H1 (cell line): Measurements from ENCODE around the gene AGPAT3. TPM values are rescaled to one million over a fixed set of nuclear protein-coding genes. Genes with fewer than 3 reads are reported as not detected.

ENCODE experiments used
- CTCF ChIA-PET: fragments of 300-600 bp; sonication (Branson Sonifier 250); formaldehyde crosslinking; loops from one replicate; lab custom pipeline; 2021; ENCODE audit not compliant: partially characterized antibody; lab: Charles Lee
- POLR2A ChIA-PET: fragments of 300-600 bp; sonication (Branson Sonifier 250); formaldehyde crosslinking; loops from one replicate; lab custom pipeline; 2021; ENCODE audit warnings: inconsistent platforms; ENCODE audit not compliant: partially characterized antibody; lab: Charles Lee
- DNase-seq, 2 experiments: peaks; one replicate each; pipeline versions ENCODE4 v3.0.0 to v3.0.0-alpha.2; 2010 to 2022; ENCODE audit warnings: low spot score in 2 of 2, low read depth in 1 of 2, mixed read lengths in 1 of 2
- FAIRE-seq: peaks from 2 replicates; lab custom pipeline; 2011; peaks lifted over from hg19 to GRCh38; lab: Jason Lieb, UNC
- H2AFZ ChIP-seq: 2 replicates; pipeline ENCODE4 v1.8.1; 2012; ENCODE audit warnings: low read length, inconsistent platforms
- H2AK5ac ChIP-seq: 2 replicates; pipeline ENCODE4 v1.6.1; 2013; ENCODE audit warnings: low read depth, low read length
- H2BK120ac ChIP-seq: replicated peaks from 2 replicates; pipeline ENCODE3; 2013; ENCODE audit warnings: low read depth, low read length, inconsistent platforms
- H2BK12ac ChIP-seq: 2 replicates; pipeline ENCODE4 v1.6.1; 2013; ENCODE audit warnings: low read depth, low read length
- H2BK15ac ChIP-seq: 2 replicates; pipeline ENCODE4 v1.6.1; 2013; ENCODE audit warnings: low read length
- H2BK20ac ChIP-seq: 2 replicates; pipeline ENCODE4 v1.6.1; 2013; ENCODE audit warnings: low read length
- H2BK5ac ChIP-seq: 2 replicates; pipeline ENCODE4 v1.6.1; 2013; ENCODE audit warnings: low read depth, low read length
- H3K14ac ChIP-seq: 2 replicates; pipeline ENCODE4 v1.6.1; 2013; ENCODE audit warnings: inconsistent platforms; ENCODE audit not compliant: insufficient read length
- H3K18ac ChIP-seq: 2 replicates; pipeline ENCODE4 v1.6.1; 2013; ENCODE audit warnings: low read length; ENCODE audit errors: extremely low read depth
- H3K23ac ChIP-seq: 2 replicates; pipeline ENCODE4 v1.6.1; 2013; ENCODE audit warnings: inconsistent platforms; ENCODE audit not compliant: insufficient read length
- H3K23me2 ChIP-seq: 2 replicates; pipeline ENCODE4 v1.6.1; 2013; ENCODE audit warnings: low read depth, low read length
- H3K27ac ChIP-seq: 2 replicates; pipeline ENCODE4 v1.6.1; 2011; ENCODE audit warnings: low read depth, low read length, inconsistent platforms
- H3K27me3 ChIP-seq, 4 experiments: replicated peaks in 1 of 4; 1 replicate in 1 of 4; 2 replicates in 3 of 4; pipeline versions ENCODE4 v1.6.1 to v1.8.1; 2011 to 2013; ENCODE audit warnings: low read length in 3 of 4, mild to moderate bottlenecking in 3 of 4, inconsistent platforms in 2 of 4, mixed read lengths in 2 of 4, moderate library complexity in 1 of 4; ENCODE audit not compliant: control insufficient read depth in 3 of 4, insufficient read depth in 3 of 4; ENCODE audit errors: extremely low read depth in 1 of 4
- H3K36me3 ChIP-seq, 4 experiments: 2 replicates each; pipeline versions ENCODE4 v1.6.1 to v1.8.1; 2011 to 2013; ENCODE audit warnings: mild to moderate bottlenecking in 4 of 4, low read length in 3 of 4, moderate library complexity in 2 of 4, control low read depth in 1 of 4, inconsistent platforms in 1 of 4; ENCODE audit not compliant: insufficient read depth in 4 of 4, control insufficient read depth in 2 of 4
- H3K4ac ChIP-seq: replicated peaks from 2 replicates; pipeline ENCODE3; 2013; ENCODE audit warnings: low read length, low read depth, mixed read lengths, inconsistent platforms; ENCODE audit not compliant: insufficient read length
- H3K4me1 ChIP-seq, 4 experiments: replicated peaks in 1 of 4; 1 replicate in 1 of 4; 2 replicates in 3 of 4; pipeline versions ENCODE4 v1.6.1 to v1.8.1; 2011 to 2013; ENCODE audit warnings: low read length in 3 of 4, inconsistent platforms in 2 of 4, mixed read lengths in 1 of 4; ENCODE audit not compliant: insufficient read depth in 4 of 4, control insufficient read depth in 3 of 4
- H3K4me2 ChIP-seq, 2 experiments: 2 replicates each; pipeline versions ENCODE4 v1.6.1 to v1.8.1; 2011 to 2013; ENCODE audit warnings: low read depth in 2 of 2, low read length in 2 of 2, control low read depth in 1 of 2, inconsistent platforms in 1 of 2, mild to moderate bottlenecking in 1 of 2; ENCODE audit not compliant: insufficient read depth in 1 of 2
- H3K4me3 ChIP-seq, 4 experiments: fragments of 200-600, 300-600 bp in 1 of 4; sonication (generic), shearing (Covaris generic), sonication (Bioruptor Twin) in 1 of 4; 2 replicates each; pipeline versions ENCODE4 v1.5.1 to v1.8.1; 2011 to 2016; ENCODE audit warnings: low read length in 4 of 4, low read depth in 3 of 4, control low read depth in 2 of 4, inconsistent platforms in 2 of 4, mild to moderate bottlenecking in 2 of 4, mixed read lengths in 1 of 4, moderate library complexity in 1 of 4; ENCODE audit not compliant: insufficient read depth in 2 of 4; ENCODE audit errors: extremely low read depth in 1 of 4
- H3K56ac ChIP-seq: replicated peaks from 2 replicates; pipeline ENCODE3; 2013; ENCODE audit warnings: low read depth, mild to moderate bottlenecking, mixed read lengths, low read length, inconsistent platforms; ENCODE audit not compliant: insufficient read length
- H3K79me1 ChIP-seq: 2 replicates; pipeline ENCODE4 v1.6.1; 2013; ENCODE audit warnings: low read depth, low read length, control low read depth
- H3K79me2 ChIP-seq, 2 experiments: 2 replicates each; pipeline versions ENCODE4 v1.6.1 to v1.8.1; 2012 to 2013; ENCODE audit warnings: low read length in 2 of 2, mild to moderate bottlenecking in 2 of 2, inconsistent platforms in 1 of 2; ENCODE audit not compliant: insufficient read depth in 2 of 2, control insufficient read depth in 1 of 2
- H3K9ac ChIP-seq, 4 experiments: replicated peaks in 1 of 4; 1 replicate in 1 of 4; 2 replicates in 3 of 4; pipeline versions ENCODE4 v1.6.1 to v1.8.1; 2011 to 2013; ENCODE audit warnings: low read depth in 3 of 4, low read length in 3 of 4, control low read depth in 2 of 4, mild to moderate bottlenecking in 2 of 4, moderate library complexity in 2 of 4, inconsistent platforms in 1 of 4; ENCODE audit errors: extremely low read depth in 1 of 4
- H3K9me3 ChIP-seq, 2 experiments: 2 replicates each; pipeline versions ENCODE4 v1.6.1 to v1.8.1; 2012 to 2013; ENCODE audit warnings: mild to moderate bottlenecking in 2 of 2, moderate library complexity in 2 of 2, control low read depth in 1 of 2, inconsistent platforms in 1 of 2, low read depth in 1 of 2, low read length in 1 of 2, mixed read lengths in 1 of 2; ENCODE audit not compliant: insufficient read depth in 2 of 2
- H4K20me1 ChIP-seq, 2 experiments: replicated peaks in 1 of 2; 2 replicates each; pipeline versions ENCODE3 to v1.8.1; 2011 to 2013; ENCODE audit warnings: inconsistent platforms in 2 of 2, low read length in 2 of 2, mild to moderate bottlenecking in 1 of 2; ENCODE audit not compliant: insufficient read depth in 2 of 2, control insufficient read depth in 1 of 2
- H4K5ac ChIP-seq: 2 replicates; pipeline ENCODE4 v1.6.1; 2013; ENCODE audit warnings: low read length, low read depth, mixed read lengths, inconsistent platforms; ENCODE audit not compliant: insufficient read length
- H4K8ac ChIP-seq: 2 replicates; pipeline ENCODE4 v1.8.0; 2013; ENCODE audit warnings: mild to moderate bottlenecking, moderate library complexity, low read length, inconsistent platforms; ENCODE audit not compliant: insufficient read depth; ENCODE audit errors: extremely low read depth
- H4K91ac ChIP-seq: replicated peaks from 2 replicates; pipeline ENCODE3; 2013; ENCODE audit warnings: low read length, mixed read lengths, inconsistent platforms; ENCODE audit not compliant: insufficient read length
- BACH1 ChIP-seq: IDR thresholded peaks from 2 replicates; pipeline ENCODE4 v1.6.1; 2012; ENCODE audit warnings: low read length, improper control_type of control experiment
- BCL11A ChIP-seq, 2 experiments: IDR thresholded peaks; one replicate each; pipeline ENCODE4 v1.6.1; 2011; ENCODE audit warnings: low read depth in 2 of 2, low read length in 2 of 2, mild to moderate bottlenecking in 2 of 2
- CBX8 ChIP-seq: fragments of 300-800, 300-1000 bp; sonication (generic); IDR thresholded peaks from 2 replicates; pipeline ENCODE4 v1.7.1; 2016; ENCODE audit warnings: low read depth, low read length, borderline replicate concordance
- EGR1 ChIP-seq: IDR thresholded peaks from 2 replicates; pipeline ENCODE4 v1.6.1; 2011; ENCODE audit warnings: low read depth, low read length, borderline replicate concordance
- GABPA ChIP-seq: IDR thresholded peaks from 2 replicates; pipeline ENCODE4 v1.6.1; 2011; ENCODE audit warnings: mild to moderate bottlenecking, low read length, moderate library complexity, borderline replicate concordance; ENCODE audit not compliant: insufficient read depth
- KDM5A ChIP-seq: fragments of 200-600 bp; IDR thresholded peaks from 2 replicates; pipeline ENCODE4 v1.7.1; 2012; ENCODE audit warnings: mild to moderate bottlenecking, low read length, inconsistent platforms, mixed read lengths
- POU5F1 ChIP-seq: IDR thresholded peaks from 2 replicates; pipeline ENCODE4 v1.6.1; 2011; ENCODE audit warnings: low read depth, mild to moderate bottlenecking, low read length, moderate library complexity
- RFX5 ChIP-seq: IDR thresholded peaks from 2 replicates; pipeline ENCODE4 v1.6.1; 2011; ENCODE audit warnings: low read depth, low read length, improper control_type of control experiment, borderline replicate concordance
- SIRT6 ChIP-seq: IDR thresholded peaks from one replicate; pipeline ENCODE4 v1.7.1; 2012; ENCODE audit warnings: low read length, inconsistent platforms
- SIX5 ChIP-seq: IDR thresholded peaks from 2 replicates; pipeline ENCODE4 v1.6.1; 2011; ENCODE audit warnings: mild to moderate bottlenecking, low read depth, low read length
- TAF7 ChIP-seq: optimal IDR thresholded peaks from 2 replicates; pipeline ENCODE3; 2011; ENCODE audit warnings: low read depth, mild to moderate bottlenecking, inconsistent platforms, low read length, moderate library complexity, borderline replicate concordance
- WGBS, 2 experiments: shearing (Covaris generic) in 1 of 2; methylation state at CpG; one replicate each; pipeline versions ENCODE4 v1.1.6 to v1.1.7; 2013 to 2015; ENCODE audit warnings: low lambda C conversion rate in 2 of 2, mixed read lengths in 2 of 2, inconsistent platforms in 1 of 2, low coverage in 1 of 2, missing lambda C conversion rate in 1 of 2; ENCODE audit not compliant: insufficient replicate concordance in 2 of 2, insufficient coverage in 1 of 2, insufficient read length in 1 of 2; ENCODE audit errors: extremely low coverage in 1 of 2, missing lambda C conversion rate in 1 of 2; 5-methylcytosine and 5-hydroxymethylcytosine counted together
- polyA plus RNA-seq, 7 experiments: library from polyadenylated mRNA; depleted of rRNA in 3 of 7; stranded (reverse) in 5 of 7; unstranded in 2 of 7; fragments of >200 nt in 5 of 7; fragments of 200-250 nt in 2 of 7; gene quantifications; 1 replicate in 5 of 7; 2 replicates in 1 of 7; 4 replicates in 1 of 7; pipeline versions ENCODE4 v1.2.1 to v1.2.3, GENCODE V29; 2011 to 2013; ENCODE audit warnings: missing spikeins in 2 of 7, mixed read lengths in 2 of 7
- total RNA-seq: library from RNA; stranded (reverse); fragmentation: NEBNext Ultra II Directional; extraction: Animal tissue kit (Norgen Biotek cat#: 25700); gene quantifications from 2 replicates; pipeline ENCODE4 v1.2.1, GENCODE V29; 2021
- TF ChIP-seq, protein P1 (sequence below), 3 experiments: IDR thresholded peaks; 1 replicate in 2 of 3; 2 replicates in 1 of 3; pipeline versions ENCODE4 v1.5.1 to v1.6.1; 2011; ENCODE audit warnings: low read length in 3 of 3, mild to moderate bottlenecking in 3 of 3, inconsistent platforms in 2 of 3, low read depth in 1 of 3, moderate library complexity in 1 of 3; ENCODE audit not compliant: insufficient read depth in 1 of 3; ENCODE audit errors: control extremely low read depth in 1 of 3

Gene AGPAT3
- total and polyA plus RNA-seq, 2 of the 8 experiments (the other 6 are each of a cell fraction or from before 2014, with no cell fraction given) = 5.8 to 7.3 TPM

DNA sequence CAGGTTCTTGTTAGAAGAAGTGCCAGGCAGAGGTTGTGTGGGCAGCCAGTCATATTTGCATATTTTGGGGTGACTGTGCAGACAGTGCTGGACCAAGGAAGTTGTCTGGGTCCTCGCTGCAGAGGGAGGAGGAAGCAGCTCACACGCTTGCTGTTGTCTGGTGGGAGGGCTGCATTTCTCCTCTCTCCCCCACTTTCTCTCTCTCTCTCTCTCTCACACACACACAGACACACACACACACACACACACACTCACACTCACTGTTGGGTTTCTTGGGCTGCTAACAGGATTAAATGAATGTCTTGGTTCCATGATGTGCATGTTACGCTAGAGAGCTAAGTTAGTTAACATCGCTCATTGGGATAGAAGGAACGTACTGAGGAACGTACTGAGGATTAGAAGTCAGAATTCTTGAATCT lies 72.9 kb downstream of the AGPAT3 start:
- H2AK5ac ChIP-seq = no peak overlapping the region
- no peak overlapping the region for H2BK120ac ChIP-seq
- no peak overlapping the region for H4K5ac ChIP-seq
- DNase-seq (no peak), FAIRE-seq (no peak)
- no peaks in the 10 kb centered on the region; the same call in 1 of the 2 replicates for H3K79me1 ChIP-seq
- no peak overlapping the region for H3K23ac ChIP-seq
- no peak overlapping the region for H3K4ac ChIP-seq
- 94% methylated on average over 6 of the region's 6 CpGs; no CpG with 5 or more reads in 1 of the 2 experiments for WGBS, 2 experiments
- no peaks in the 10 kb centered on the region for H3K9me3 ChIP-seq
- no peak overlapping the region for H3K14ac ChIP-seq
- peaks cover 0 to 1% of the 10 kb centered on the region in 2 experiments for H4K20me1 ChIP-seq
- H3K4me3 ChIP-seq = no peak overlapping the region
- CTCF ChIA-PET = interaction anchor here (0.6 to 10.4 kb wide), 15 partner anchors 11 to 471 kb away, joined by 3 to 188 read pairs (median 9); no protein-coding TSS in a partner anchor
- no peak overlapping the region for H4K8ac ChIP-seq
- H3K79me2 ChIP-seq = no peaks in the 10 kb centered on the region
- no peak overlapping the region for H3K56ac ChIP-seq
- H3K27ac ChIP-seq = no peak overlapping the region
- no peak overlapping the region for H3K4me2 ChIP-seq
- no peak overlapping the region for H2BK20ac ChIP-seq
- no peak overlapping the region for H4K91ac ChIP-seq
- H3K9ac ChIP-seq = no peak overlapping the region
- peaks cover 0 to 4% (median 0%) of the 10 kb centered on the region in 4 experiments; a peak in 3 of 7 replicates for H3K4me1 ChIP-seq
- no peak overlapping the region for H2AFZ ChIP-seq
- H2BK12ac ChIP-seq = no peak overlapping the region
- POLR2A ChIA-PET = no interaction called here
- no peak overlapping the region for H2BK15ac ChIP-seq
- H2BK5ac ChIP-seq = no peak overlapping the region
- H3K36me3 ChIP-seq = no peaks in the 10 kb centered on the region
- H3K27me3 ChIP-seq = no peaks in the 10 kb centered on the region; a peak in 1 of 7 replicates
- no peak overlapping the region for H3K18ac ChIP-seq
- H3K23me2 ChIP-seq = no peaks in the 10 kb centered on the region; the same call in 1 of the 2 replicates
- TF ChIP-seq SIRT6 = no peak
- TF ChIP-seq GABPA = no peak
- TF ChIP-seq, protein P1, sequence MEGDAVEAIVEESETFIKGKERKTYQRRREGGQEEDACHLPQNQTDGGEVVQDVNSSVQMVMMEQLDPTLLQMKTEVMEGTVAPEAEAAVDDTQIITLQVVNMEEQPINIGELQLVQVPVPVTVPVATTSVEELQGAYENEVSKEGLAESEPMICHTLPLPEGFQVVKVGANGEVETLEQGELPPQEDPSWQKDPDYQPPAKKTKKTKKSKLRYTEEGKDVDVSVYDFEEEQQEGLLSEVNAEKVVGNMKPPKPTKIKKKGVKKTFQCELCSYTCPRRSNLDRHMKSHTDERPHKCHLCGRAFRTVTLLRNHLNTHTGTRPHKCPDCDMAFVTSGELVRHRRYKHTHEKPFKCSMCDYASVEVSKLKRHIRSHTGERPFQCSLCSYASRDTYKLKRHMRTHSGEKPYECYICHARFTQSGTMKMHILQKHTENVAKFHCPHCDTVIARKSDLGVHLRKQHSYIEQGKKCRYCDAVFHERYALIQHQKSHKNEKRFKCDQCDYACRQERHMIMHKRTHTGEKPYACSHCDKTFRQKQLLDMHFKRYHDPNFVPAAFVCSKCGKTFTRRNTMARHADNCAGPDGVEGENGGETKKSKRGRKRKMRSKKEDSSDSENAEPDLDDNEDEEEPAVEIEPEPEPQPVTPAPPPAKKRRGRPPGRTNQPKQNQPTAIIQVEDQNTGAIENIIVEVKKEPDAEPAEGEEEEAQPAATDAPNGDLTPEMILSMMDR (IDR thresholded peaks at IDR 0.05; ENCODE audit: control extremely low read depth in 1 of 3, insufficient read depth in 1 of 3, low read depth in 1 of 3, low read length in 3 of 3) = no peak
- TF ChIP-seq SIX5 = no peak
- TF ChIP-seq EGR1 = no peak
- TF ChIP-seq TAF7 = no peak
- TF ChIP-seq BACH1 = no peak
- TF ChIP-seq RFX5 = no peak
- no peak for TF ChIP-seq POU5F1
- TF ChIP-seq KDM5A = no peak
- no peak for TF ChIP-seq BCL11A (IDR thresholded peaks at IDR 0.05; ENCODE audit: low read depth in 2 of 2, low read length in 2 of 2)
- no peak for TF ChIP-seq CBX8
